Kidney glomerular epithelial cell (primary cell): ENCODE data around the gene HEATR3.

Experiments used
- DNase-seq: peaks from one replicate; lab custom pipeline; 2025; lab: John Stamatoyannopoulos, UW

HEATR3 gene

DNA sequence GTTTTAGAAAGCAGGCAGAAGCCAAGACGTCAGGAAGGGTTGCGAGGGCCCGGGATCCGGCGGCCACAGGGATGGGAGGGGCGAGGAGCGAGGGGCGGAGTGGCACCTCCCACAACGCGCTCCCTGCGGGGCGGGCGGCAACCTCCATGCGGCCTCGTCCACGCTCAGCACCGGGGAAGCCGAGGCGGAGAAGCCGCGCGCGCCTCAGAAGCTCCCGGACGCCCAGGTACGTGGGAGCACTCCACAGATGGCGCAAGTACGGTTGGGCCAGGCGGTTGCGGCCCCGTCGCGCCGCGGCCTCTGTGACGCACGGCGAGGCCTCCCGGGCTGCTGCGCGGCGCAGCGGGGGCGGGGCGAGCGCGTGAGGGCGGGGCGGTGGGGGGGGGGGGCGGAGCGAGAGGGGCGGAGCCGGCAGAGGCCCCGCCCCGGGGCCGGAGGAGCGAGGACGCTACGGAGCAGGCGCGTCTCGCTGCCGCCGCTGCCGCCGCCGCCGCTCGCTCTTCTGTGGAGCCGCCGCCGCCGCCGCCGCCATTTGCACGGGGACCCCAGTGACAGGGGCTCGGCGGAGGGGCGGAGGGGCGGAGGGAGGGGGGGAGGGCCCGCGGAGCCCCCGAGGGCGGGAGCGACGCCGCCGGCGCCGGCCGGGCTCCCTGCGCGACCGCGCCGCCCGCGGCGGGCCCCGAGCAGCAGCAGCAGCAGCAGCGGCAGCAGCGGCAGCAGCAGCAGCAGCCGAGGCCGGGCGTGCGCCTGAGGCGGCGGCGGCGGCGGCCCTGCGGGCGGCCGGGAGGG, 87.2 kb downstream of the HEATR3 start, which contains the start of gene TENT4B:
TENT4B (plus strand) TSS at position 500 of the 789 bp plus-strand sequence. CDS start 316 bp downstream, outside the sequence.
- peak; percentile 53 for DNase-seq

DNA sequence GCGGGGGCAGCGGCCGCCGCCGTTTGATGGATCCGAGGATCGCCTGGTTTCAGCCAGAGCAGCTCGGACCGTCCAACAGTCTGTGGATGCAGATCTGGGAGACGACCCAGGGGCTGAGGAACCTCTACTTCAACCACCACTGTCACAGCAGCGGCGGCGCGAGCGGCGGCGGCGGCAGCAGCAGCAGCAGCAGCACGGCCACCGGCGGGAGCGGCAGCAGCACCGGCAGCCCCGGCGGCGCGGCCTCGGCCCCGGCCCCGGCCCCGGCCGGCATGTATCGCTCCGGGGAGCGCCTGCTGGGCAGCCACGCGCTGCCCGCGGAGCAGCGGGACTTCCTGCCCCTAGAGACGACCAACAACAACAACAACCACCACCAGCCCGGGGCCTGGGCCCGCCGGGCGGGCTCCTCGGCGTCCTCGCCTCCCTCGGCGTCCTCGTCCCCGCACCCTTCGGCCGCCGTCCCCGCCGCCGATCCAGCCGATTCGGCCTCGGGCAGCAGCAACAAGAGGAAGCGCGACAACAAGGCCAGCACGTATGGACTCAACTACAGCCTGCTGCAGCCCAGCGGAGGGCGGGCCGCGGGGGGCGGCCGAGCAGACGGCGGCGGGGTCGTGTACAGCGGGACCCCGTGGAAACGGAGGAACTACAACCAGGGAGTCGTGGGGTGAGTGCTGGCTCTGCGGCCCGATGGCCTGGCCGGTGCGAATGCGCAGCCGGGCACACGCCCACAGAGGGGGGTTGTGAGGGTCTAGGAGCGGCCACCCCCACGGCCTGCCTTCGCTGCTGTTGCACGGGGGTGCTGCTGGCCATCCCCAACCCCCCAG, 88.0 kb downstream of the HEATR3 start:
- no peak for DNase-seq

DNA sequence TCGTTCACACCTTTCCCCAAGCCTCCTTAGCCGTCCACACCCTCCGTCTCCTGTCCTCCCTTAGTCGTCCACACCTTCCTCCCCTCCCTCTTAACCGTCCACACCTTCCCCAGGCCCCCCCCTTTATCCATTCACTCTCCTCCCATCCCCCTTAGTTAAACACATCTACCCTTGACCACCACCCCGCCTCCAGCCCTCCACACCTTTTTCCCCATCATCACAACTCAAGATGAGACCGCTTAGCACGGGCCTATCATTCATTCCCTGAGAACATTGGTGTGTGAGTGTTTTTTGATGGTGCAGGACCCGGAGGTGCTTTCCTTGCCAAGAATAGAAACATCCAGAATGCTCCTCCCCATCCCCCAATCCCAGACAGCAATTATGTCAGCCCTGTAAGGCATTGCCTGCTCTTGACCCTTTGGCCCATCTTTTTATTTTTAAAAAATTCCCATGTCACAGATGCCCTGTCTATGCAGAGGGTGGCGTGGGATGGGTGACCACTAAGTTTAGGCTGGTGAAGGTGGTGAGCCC, 88.7 kb downstream of the HEATR3 start:
- DNase-seq, result no peak

DNA sequence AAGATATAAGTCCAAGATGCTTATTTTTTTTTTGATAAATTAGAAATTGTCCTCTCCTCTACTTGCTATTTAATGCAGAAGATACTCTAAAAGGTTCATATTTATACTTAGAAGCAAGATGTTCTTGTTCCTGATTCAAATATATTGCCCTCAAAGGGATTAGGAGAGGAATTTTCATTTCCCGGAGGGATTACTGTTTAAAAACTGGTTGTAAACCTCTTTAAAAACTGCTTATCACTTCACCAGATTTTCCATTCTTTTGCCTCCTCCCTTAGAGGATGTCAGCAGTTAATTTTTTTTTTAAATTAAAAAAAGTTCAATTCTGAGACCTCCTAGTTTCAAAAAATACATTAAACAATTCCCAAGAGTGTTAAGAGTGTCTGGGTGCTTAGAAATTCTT, 90.2 kb downstream of the HEATR3 start:
- DNase-seq, result no peak
